HG02852 (cell line): ENCODE data around the gene PRKG2.

Source experiments
- ATAC-seq: cut with Tn5 transposase; IDR thresholded peaks from one replicate; pipeline ENCODE4 v1.9.1; 2021; ENCODE audit warnings: mild to moderate bottlenecking, moderate library complexity; ENCODE audit not compliant: unreplicated experiment

PRKG2 gene

DNA sequence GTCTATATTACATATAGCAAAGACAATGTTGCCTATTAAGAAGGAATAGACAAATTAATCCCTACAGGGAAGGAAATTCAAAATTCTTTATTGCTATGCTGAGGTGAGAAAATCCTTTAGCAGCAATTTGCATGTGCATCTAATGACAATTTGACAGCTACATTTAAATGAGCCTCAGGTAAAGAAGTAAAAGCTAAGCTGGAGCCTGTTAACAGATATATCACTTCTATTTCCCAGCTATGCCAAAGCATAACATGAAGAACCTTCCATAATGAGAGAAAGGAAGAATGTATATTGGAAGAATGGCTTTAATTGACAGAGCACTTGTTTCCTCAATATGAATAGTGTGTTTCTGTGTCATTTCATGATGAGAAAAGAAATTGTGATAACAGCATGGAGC is 112.9 kb downstream of the PRKG2 start:
- ATAC-seq, result no peak

DNA sequence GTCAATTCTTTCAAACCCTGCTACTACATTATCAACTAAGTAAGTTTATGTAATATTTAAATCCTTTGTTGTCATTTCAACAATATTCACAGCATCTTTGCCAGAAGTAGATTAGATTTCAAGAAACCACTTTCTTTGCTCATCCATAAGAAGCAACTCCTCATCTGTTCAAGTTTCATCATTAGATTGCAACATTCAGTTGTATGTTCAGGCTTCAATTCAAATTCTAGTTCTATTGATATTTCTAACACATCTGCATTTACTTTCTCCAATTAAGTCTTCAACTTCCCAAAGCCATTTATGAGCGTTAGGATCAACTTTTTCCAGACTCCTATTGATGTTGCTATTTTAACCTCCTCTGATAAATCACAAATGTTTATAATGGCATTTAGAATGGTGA is 118.5 kb downstream of the PRKG2 start:
- ATAC-seq, result no peak

DNA sequence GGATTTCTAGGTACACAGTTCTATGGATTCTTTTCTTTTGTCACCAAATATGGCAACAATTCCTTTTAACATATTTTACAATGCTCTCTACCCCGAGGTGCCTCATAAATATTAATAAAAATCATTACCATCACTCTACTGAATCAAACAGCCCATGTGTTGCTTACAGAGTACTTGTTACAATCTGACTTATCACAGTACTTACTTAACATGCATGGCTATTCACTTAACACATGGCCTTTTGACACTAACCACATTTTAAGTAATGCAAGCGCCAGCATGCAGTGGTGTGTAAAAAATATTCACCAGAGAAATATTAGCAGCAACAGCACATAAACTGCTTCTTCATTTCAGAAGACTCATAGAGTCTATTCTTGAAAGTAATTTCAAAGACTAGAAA is 119.6 kb downstream of the PRKG2 start:
- no peak for ATAC-seq

DNA sequence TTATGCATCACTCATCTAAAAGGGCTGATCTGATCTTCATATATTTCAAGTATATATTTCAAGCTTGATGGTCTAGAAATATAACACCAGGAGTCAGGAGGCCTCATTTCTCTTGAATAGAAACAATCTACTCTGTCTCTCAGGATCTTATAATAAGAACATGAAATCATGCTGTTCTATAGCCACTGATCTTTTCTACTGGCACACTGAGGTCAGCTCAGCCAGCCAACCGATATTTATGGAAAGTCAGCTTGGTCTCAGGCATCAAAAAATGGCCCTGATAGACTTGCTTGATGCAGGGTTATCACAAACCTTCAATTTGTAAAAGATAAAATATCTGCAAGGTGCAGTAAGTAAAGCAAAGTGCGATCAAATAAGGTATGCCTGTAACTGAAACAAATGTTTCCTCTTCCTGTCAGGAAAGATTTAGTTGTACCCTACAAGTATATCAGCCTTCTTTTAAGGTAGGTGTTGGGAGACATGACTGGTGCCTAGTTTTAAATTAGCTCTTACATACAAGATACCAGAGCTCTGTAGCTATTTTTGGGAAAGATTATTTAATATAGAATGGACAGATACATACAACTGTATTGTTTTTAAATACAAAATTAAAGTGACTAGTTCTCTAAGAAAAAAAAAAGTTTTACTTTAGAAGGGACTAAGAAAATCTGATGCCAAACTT is 121.2 kb downstream of the PRKG2 start:
- no peak for ATAC-seq

DNA sequence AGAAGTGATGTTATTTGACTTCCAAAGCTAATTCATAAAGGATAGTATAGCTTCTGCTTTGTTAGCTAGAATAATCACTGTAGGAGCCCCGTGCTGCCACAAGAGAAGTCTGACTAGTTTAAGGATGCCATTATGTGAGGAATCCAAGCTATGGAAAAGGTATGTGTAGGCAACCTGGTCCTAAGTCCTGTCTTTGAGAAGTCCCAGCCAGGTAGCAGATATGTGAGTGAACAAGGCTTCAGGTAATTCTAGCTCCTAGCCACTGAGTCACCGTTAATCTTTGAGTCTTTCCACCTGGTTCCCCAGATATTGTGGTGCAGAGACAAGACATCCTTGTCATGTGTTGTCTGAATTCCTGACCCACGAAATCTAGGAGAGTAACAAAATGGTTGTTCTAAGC is 129.0 kb downstream of the PRKG2 start:
- ATAC-seq, result no peak

DNA sequence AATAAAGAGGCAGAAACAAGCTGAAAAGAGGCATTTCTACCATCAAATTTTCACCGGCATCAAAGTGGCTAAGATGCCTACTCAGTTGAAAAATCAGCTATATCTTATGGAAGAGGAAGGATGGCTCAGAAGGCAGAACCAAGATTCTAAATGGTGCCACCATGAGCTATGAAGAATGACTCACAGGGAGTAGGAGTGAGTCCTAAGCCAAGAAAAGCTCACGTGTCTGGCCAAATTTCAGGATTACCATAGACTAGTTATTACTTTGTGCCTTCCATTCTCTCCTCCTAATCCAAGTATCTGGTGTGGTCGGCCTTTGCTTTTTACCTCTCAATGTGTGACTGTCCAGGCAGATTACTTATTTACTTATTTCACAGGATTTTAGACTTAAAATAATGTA is 129.7 kb downstream of the PRKG2 start:
- no peak for ATAC-seq

DNA sequence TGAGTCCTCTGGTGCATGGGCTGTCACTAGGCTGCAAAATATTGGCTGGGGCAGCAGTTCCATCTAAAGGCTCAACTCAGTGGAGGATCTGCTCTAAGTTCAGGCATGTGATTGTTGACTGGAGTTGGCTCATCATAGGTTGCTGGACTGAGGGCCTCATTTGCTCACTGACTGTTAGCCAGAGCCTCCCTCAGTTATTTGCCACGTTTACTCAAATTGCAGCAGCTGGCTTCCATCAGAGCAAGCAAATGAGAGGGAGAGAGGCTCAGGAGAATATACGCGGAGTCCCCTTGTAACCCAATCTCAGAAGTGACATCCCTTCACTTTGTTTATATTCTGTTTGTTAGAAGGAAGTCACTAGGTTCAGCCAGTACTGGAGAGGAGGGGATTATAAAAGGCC is 130.4 kb downstream of the PRKG2 start:
- ATAC-seq, result no peak

DNA sequence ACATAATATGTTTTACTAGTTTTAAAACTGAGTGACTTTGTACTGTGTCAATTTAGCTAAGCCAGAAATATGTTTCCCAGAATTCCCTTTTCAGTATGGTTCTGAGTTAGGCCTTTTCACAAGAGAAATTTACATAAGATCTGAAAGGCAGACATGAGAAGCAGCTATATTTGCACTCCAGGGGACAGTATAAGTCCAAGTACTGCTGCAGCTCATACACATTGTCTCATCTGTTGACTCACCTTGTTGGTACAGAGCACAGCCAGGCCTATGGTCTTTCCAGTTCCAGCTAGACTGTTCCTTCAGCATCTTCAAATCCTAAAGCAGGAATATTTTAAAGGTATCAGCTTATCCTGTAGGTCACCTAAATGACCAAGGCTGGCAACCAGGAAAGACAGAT is 131.0 kb downstream of the PRKG2 start:
- ATAC-seq, result no peak

DNA sequence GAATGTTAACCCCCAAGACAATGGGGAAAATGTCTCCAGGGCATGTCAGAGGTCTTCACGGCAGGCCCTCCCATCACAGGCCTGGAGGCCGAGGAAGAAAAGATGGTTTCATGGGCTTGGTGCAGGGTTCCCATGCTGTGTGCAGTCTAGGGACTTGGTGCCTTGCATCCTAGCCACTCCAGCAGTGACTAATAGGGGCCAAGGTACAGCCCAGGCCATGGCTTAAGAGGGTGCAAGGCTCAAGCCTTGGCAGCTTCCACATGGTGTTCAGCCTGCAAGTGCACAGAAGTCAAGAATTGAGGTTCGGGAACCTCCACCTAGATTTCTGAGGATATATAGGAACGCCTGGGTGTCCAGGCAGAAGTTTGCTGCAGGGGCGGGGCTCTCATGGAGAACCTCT is 133.9 kb downstream of the PRKG2 start:
- ATAC-seq, result no peak

DNA sequence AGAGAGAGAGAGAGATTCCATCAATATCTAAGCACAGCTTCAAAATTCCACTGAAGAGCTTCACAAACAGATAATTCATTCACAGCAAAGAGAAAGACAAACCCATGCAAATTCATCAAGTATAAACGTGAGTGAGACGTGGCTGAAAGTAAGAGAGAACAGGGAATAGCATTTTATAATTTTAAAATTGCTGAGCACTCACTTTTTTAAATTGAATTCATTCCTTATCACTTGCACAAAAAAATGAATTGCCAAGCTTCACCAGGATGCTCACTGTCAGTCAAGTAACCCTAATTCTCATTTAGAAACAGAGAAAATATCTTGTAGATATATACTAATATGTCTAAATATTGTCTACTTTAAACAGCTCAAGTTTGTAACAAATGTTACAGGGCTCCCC is 144.0 kb downstream of the PRKG2 start:
- ATAC-seq, result no peak

DNA sequence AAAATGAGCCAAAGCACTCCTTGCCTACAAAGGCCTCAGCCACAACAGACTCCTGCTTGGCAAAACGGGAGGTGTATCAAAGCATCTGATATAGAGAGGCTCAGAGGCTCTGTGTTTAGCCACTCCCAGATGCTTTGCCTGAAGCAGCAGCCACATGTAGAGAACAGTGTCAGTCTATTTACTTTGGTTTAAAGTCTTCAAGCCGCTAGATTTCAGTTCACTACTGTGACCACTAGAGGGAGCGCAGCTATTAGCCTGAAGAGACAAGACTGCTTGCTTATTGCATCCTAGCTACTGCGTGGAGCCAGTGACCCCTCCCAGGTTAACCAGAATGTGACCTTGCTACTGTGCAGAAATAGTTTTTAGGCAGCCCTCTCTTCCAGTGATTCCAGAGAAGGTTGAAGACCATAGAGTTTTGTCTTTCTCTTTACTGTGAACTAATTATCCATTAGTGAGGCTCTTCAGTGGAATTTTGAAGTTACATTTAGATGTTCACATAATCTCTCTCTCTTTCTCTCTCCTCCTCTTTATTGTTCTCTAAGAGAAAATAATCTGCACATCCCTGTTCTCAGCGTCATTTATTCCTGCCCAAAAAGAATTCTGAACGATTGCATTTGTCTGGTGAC is 145.2 kb downstream of the PRKG2 start:
- peak; percentile 99 for ATAC-seq

DNA sequence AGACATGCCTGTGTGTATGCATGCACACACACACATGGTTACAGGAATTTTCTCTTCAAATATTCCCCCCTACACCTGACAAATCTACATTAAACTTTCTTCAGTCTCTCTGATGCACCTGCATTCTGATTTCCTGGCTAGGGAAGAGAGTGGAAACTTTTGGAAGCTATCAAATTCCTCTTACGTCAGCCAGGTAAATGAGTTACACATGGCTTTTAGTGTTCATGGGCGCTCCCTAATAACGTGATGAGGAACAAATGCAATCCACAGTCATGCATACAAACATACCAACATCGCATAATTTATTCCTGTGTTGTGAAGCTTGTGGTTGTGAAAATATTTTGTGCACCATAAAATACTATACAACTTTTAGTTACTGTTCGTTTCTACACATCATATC is 149.6 kb downstream of the PRKG2 start:
- ATAC-seq, result no peak

DNA sequence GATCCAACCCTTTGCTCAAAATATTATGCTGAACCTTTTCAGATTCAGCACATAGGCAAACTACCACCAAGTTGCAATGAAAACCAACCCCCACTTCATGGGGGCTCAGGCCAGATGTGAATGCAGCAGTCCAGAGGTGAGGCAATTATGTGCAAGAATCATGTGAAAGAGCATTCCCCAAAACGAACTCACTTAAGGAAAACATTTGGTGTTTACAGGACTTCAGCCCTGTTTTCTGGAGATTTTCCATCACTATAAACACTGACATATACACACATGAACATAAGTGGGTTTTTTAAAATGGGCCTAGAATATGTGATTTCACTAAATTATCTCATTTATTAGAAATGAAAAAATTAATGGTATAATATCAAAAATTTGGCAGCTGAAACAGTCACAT is 153.0 kb downstream of the PRKG2 start:
- no peak for ATAC-seq

DNA sequence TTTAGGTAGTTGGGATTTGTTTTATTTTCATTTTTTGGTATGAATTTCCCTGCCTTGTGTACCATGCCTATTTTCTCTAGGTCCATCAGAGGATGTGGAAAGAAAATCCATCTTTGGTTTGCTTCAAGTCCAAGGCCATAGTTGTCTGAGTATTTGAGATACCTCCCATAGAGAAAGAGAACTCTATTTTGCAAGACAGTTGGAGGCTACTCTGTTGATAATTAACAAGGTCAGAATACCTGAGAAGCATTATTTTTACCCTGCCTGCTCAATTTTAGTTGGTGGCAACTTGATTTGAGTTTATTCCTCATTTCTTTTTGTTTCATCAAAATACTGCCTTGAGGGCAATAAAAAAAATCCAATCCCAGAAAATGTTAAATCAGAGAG is 153.7 kb downstream of the PRKG2 start:
- no peak for ATAC-seq

DNA sequence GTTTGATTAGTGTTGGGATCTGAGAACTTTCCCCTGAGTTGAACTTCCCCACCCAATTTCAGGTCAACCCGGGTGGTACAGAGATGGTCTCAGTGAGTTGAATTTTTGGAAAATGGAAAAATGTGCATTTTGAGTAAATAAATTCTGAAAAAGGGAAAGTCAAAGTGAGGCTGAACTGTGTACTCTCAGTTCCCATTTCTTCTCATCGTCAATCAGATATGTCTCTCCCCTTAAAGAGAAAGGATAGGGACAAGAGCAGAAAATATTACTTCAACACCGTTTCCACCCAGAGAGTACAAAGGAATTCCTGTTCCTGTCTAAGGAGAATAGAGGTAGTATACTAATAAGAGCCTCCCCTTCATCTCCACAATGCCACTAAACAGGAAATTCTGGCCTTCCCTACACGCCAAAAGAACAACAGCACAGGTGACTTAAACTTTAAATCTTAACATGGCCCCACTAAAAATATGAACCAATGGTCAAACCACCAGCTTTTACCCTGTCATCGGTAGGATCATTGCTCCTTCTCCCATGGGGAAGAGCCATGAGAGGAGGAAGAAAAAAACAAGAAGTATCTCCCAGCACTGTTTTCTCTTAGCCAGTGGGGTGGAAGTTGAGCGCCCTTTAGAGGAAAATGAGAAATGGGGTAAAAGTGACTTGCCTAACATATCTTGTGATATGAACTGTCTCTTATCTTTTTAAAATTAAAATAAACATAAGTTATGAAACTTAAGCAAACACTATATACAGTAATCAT is 154.3 kb downstream of the PRKG2 start:
- no peak for ATAC-seq

DNA sequence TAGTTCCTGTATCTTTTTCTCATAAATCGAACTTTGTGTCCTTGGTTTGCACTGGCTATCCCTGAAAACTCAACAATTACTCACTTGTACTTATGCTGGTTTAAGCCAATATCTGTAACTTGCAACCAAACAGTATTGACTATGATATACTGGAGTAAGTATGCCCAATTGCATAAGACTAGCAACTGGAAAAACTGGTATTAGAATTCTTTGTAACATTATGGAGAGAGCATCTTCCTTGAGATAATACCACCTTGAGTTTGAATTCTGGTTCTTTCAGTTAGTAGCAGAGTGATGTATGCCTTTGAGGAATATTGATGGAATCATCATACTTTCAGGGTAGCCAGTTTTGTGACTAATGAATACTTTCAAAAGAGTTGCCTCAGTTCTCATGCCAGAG is 156.4 kb downstream of the PRKG2 start:
- ATAC-seq, result no peak

DNA sequence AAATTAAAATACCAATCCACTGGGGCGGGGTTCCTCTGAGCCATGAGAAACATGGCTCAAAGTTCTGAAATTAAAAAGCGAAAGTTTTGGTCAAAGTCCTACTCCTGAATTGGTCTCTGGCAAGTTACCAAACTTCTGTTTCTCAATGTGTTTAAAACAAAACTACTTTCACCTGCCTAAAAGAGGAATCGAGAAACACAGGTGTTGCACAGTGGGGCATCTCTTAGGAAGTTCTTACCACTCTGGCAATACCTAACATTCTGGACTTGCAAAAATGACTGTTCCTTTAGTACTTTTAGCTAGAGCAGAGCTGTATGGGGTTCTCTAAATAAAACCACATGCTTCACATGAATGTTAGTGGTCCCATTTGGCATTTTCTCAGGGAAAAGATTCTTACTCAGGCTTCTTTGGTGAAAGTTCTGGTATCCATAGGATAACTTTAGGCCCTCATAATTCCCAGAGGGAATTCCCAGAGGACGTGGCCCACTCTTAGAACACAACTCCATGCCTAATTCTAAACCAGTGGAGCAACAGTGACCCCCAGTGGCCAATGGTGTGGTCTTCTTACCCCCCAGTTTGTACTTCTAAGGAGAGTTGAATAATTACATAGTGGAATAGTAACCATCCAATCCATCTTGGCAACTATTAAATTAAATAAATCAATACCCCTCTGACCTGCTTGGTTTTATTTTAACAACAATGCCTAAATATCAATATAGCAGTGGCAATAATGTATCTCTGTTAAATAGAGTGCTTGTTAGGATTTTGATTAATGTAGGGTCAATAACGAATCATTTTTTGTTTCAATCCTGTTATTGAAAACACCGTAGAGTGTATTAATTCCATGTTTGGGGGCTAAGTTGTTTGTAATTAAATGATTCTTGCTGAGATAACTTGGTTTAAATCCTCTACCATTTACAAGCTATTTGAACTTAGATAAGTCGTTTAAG is 162.6 kb downstream of the PRKG2 start:
- peak; percentile 100 for ATAC-seq

DNA sequence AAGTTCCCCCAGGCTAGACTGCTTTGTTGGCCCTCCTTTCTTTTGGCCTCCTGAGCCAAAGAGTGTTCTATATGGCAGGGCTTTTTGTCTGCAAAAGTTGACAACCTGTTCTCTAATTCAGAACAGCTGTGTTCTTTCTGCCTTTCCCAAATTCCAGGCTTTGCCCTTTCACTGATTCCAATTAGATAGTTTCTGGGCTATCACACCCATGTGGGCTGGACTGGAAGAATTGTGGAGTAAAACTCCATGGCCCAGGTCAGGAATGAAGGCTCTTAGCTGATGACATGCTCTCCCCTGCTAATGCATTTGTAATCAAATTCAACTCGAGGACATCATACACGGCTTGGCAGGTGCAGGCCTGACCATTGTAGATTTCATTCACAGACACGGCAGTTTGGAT is 165.1 kb downstream of the PRKG2 start:
- no peak for ATAC-seq

DNA sequence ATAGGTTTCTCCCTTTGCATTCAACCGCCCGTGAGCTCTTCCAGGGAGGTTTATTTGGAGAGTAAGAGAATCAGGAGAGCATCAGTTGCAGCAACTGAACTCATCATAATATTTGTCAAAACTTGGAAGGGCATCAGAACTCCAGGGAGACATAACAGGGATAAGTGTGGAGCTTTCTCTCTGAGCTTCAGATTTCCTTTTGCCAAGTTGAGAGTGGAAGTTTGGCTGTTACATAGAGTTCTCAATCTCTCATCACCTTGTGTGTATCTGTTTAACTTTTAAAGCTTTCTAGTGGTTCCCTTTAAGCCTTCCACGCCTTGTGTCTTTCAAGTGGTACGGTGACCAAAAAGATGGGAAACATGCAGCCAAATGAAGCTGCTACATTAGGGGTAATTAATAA is 165.7 kb downstream of the PRKG2 start:
- ATAC-seq, result no peak

DNA sequence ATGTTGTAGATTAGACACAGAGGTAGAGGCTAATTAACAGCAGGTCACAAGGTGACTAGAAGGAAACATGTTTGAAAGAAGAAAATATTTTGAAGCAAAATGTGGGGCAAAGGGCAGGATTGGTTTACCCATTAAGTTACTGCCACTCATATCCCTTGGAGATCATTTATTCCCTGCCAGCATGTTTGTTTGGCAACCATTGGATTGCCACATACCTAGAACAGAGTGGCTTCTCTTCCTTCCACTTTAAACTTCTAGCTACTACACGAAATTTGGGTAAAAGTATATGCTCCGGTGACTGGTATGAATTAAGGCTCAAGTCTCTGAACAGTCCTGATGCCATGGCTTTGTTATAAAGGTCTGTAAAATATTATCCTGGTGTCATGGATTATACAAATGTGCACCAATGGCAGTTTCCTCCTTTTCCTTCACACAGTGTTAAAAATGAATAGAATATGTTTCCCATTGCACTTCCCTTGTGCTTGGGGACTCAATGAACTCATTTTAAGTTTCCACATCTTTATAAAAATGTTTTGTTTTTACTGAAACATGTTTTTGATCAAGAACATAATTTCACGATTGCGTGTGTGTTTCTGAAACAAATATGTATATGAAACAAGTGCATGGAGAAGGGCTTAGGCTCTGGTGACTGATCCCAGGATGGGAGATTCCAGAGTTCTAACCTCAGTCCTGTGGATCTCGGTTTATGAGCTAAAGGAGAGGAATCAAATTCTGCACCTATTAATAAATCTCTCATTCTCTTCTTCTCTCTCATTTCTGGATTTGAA is 172.2 kb downstream of the PRKG2 start:
- no peak for ATAC-seq
